GM12865 (cell line): ENCODE results near the gene ALG6.

ENCODE experiments used
- DNase-seq: peaks from one replicate; pipeline ENCODE4 v3.0.0; 2010; ENCODE audit warnings: low read depth
- H3K4me3 ChIP-seq: 2 replicates; pipeline ENCODE4 v1.5.1; 2011; ENCODE audit warnings: mild to moderate bottlenecking, low read depth, low read length, control low read depth
- TF ChIP-seq, protein P1 (sequence below): IDR thresholded peaks from 2 replicates; pipeline ENCODE4 v1.5.1; 2011; ENCODE audit warnings: low read length, control low read depth, low read depth, inconsistent platforms; ENCODE audit not compliant: insufficient read depth; ENCODE audit errors: missing control alignments

The ALG6 gene

GRCh38 chr1:63321066-63321784 lies 46.2 kb upstream of the ALG6 start:
- TF ChIP-seq, protein P1, sequence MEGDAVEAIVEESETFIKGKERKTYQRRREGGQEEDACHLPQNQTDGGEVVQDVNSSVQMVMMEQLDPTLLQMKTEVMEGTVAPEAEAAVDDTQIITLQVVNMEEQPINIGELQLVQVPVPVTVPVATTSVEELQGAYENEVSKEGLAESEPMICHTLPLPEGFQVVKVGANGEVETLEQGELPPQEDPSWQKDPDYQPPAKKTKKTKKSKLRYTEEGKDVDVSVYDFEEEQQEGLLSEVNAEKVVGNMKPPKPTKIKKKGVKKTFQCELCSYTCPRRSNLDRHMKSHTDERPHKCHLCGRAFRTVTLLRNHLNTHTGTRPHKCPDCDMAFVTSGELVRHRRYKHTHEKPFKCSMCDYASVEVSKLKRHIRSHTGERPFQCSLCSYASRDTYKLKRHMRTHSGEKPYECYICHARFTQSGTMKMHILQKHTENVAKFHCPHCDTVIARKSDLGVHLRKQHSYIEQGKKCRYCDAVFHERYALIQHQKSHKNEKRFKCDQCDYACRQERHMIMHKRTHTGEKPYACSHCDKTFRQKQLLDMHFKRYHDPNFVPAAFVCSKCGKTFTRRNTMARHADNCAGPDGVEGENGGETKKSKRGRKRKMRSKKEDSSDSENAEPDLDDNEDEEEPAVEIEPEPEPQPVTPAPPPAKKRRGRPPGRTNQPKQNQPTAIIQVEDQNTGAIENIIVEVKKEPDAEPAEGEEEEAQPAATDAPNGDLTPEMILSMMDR: no peak
- no peak for DNase-seq
- H3K4me3 ChIP-seq: peak overlapping the region; percentile 84

DNA sequence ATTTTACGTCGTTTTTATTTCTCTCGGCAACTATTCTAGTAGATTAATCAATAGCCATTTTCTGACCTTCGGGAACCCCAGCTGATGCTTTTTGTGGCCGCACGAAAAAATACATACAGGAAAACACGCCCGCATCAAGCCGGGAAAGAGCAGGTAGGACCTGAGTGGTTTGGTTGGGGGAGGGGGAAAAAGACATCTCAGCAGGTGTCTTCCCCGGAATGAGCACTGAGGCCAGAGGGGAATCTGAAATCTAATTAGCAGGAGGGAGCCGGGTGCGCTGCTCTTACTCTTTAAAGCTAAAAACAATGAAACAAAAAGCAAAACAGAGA lies 45.7 kb upstream of the ALG6 start:
- DNase-seq: no peak
- H3K4me3 ChIP-seq: peak overlapping the region; percentile 84
- TF ChIP-seq, protein P1: no peak

DNA sequence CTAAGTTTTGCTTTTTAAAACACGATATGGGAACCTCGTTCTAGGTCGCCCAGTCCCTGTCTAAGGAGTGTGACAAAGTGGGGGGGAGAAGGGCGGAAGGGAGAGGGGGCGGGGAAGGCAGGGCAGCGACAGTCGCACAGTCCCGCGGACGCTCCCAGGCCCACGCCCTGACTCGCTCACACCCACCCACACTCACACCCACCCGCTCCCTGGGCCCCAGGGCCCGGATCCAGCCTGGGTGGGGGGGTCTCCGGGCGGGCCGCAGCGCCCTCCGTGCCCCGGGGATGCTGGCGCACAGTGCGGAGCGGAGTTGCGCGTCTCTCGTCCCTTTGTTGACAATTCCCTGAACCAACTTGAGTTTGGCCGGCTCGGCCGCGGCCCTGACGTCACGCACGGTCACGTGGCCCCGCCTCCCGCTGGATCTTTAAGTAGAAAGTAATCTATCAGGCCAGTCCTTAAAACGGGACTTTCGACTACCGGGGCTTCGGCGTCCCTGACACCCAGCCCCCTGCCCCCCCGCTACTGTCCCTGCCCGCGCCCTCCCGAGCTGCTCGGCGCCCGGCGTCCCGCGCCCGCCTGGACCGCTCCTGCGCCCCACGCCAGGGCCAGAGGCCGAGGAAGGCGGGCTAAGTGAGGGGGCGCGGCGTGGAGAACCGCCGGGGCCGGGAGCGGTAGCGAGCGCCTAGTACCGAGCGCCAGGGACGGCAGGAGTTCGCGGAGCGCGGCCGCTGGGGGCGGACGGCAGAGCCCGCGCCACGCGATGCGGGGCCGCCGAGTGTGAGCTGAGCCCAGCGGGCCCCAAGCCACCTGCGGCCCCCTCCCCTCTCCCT lies 45.1 kb upstream of the ALG6 start, which contains the start of gene FOXD3:
TSS of gene FOXD3 (plus strand) at position 454 of the 830 bp plus-strand sequence. CDS start 492 bp downstream, outside the sequence.
- peak; percentile 71 for DNase-seq
- H3K4me3 ChIP-seq: peak within 1 kb of the TSS; percentile 84
- TF ChIP-seq, protein P1: no peak

DNA sequence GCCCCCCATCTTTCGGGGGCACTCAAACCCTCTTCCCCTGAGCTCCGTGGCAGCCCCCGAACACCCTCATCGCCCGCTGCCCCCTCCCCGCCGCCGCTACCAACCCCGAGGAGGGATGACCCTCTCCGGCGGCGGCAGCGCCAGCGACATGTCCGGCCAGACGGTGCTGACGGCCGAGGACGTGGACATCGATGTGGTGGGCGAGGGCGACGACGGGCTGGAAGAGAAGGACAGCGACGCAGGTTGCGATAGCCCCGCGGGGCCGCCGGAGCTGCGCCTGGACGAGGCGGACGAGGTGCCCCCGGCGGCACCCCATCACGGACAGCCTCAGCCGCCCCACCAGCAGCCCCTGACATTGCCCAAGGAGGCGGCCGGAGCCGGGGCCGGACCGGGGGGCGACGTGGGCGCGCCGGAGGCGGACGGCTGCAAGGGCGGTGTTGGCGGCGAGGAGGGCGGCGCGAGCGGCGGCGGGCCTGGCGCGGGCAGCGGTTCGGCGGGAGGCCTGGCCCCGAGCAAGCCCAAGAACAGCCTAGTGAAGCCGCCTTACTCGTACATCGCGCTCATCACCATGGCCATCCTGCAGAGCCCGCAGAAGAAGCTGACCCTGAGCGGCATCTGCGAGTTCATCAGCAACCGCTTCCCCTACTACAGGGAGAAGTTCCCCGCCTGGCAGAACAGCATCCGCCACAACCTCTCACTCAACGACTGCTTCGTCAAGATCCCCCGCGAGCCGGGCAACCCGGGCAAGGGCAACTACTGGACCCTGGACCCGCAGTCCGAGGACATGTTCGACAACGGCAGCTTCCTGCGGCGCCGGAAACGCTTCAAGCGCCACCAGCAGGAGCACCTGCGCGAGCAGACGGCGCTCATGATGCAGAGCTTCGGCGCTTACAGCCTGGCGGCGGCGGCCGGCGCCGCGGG lies 44.2 kb upstream of the ALG6 start:
- H3K4me3 ChIP-seq: peak overlapping the region; percentile 84

GRCh38 chr1:63323865-63324778 lies 43.3 kb upstream of the ALG6 start:
- no peak for DNase-seq
- TF ChIP-seq, protein P1: no peak
- no peak overlapping the region for H3K4me3 ChIP-seq

More for the DNA sequence above, 44.2 kb upstream of the ALG6 start:
- TF ChIP-seq, protein P1: no peak
- DNase-seq: peak; percentile 26

DNA sequence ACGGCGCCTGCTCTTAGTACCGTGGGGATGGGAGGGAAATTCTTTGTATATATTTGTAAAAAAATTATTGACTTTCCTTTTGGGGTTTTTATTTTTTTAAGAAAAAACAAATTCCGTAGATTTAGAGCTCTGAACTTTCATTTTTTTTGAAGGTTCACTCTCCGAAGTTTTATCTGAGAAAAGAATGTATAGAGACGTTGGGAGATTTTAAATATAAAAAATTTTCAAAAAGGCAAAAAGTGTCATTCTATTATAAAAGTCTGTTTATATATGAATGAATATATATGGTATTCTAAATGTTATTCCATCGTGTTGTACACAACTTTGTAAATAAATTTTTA lies 42.7 kb upstream of the ALG6 start:
- H3K4me3 ChIP-seq: no peak overlapping the region

More for the DNA sequence above, 42.7 kb upstream of the ALG6 start:
- TF ChIP-seq, protein P1: no peak
- DNase-seq: no peak
